H9 (cell line): ENCODE measurements around the gene CAPNS1. TPM values are rescaled to one million over a fixed set of nuclear protein-coding genes. Genes with fewer than 3 reads are reported as not detected.
A peak's percentile ranks its signal among the peaks of the same experiment; 100 is the strongest.
"Not testable (repeated sequence)": the region's sequence is repeated elsewhere in the genome, so short reads cannot be mapped to it uniquely, and the experiment has no call there.

Experiments used
- DNase-seq: peaks from one replicate; pipeline ENCODE4 v3.0.0-alpha.2; 2017
- H2AFZ ChIP-seq: one replicate; pipeline ENCODE4 v1.6.1; 2013; ENCODE audit warnings: mild to moderate bottlenecking, low read length, control low read depth, moderate library complexity
- H2AK5ac ChIP-seq: 2 replicates; pipeline ENCODE4 v1.6.1; 2013; ENCODE audit warnings: low read length, control low read depth, mixed read lengths; ENCODE audit not compliant: insufficient read length
- H2BK120ac ChIP-seq: one replicate; pipeline ENCODE4 v1.6.1; 2013; ENCODE audit warnings: low read depth, mild to moderate bottlenecking, low read length, control low read depth, inconsistent platforms; ENCODE audit not compliant: poor library complexity, severe bottlenecking
- H2BK12ac ChIP-seq: 2 replicates; pipeline ENCODE4 v1.6.1; 2013; ENCODE audit warnings: low read length, control low read depth, mixed read lengths, low read depth; ENCODE audit not compliant: insufficient read length
- H2BK15ac ChIP-seq: 2 replicates; pipeline ENCODE4 v1.6.1; 2013; ENCODE audit warnings: low read depth, low read length, control low read depth
- H2BK20ac ChIP-seq: one replicate; pipeline ENCODE4 v1.6.1; 2013; ENCODE audit warnings: low read depth, mild to moderate bottlenecking, low read length, control low read depth, inconsistent platforms; ENCODE audit not compliant: poor library complexity, severe bottlenecking
- H2BK5ac ChIP-seq: 2 replicates; pipeline ENCODE4 v1.6.1; 2013; ENCODE audit warnings: low read length, control low read depth, mixed read lengths; ENCODE audit not compliant: insufficient read length
- H3K14ac ChIP-seq: 2 replicates; pipeline ENCODE4 v1.6.1; 2013; ENCODE audit warnings: low read length, control low read depth; ENCODE audit not compliant: insufficient read depth
- H3K18ac ChIP-seq: 2 replicates; pipeline ENCODE4 v1.6.1; 2013; ENCODE audit warnings: low read depth, mild to moderate bottlenecking, mixed read lengths, low read length, control low read depth; ENCODE audit not compliant: insufficient read length
- H3K23ac ChIP-seq: 2 replicates; pipeline ENCODE4 v1.6.1; 2013; ENCODE audit warnings: low read length, control low read depth, mixed read lengths, low read depth; ENCODE audit not compliant: insufficient read length
- H3K23me2 ChIP-seq: 2 replicates; pipeline ENCODE4 v1.6.1; 2013; ENCODE audit warnings: low read depth, mild to moderate bottlenecking, mixed read lengths, low read length, control low read depth; ENCODE audit not compliant: insufficient read length, poor library complexity, severe bottlenecking
- H3K27ac ChIP-seq: 2 replicates; pipeline ENCODE4 v1.5.1; 2013; ENCODE audit warnings: low read length, control low read depth, mixed read lengths, low read depth; ENCODE audit not compliant: insufficient read length
- H3K27me3 ChIP-seq: 2 replicates; pipeline ENCODE4 v1.6.1; 2013; ENCODE audit warnings: low read length, control low read depth, inconsistent platforms; ENCODE audit not compliant: insufficient read depth
- H3K4ac ChIP-seq: 2 replicates; pipeline ENCODE4 v1.6.1; 2013; ENCODE audit warnings: low read depth, mild to moderate bottlenecking, control low read depth, inconsistent platforms, low read length, moderate library complexity
- H3K4me1 ChIP-seq: 2 replicates; pipeline ENCODE4 v1.6.1; 2013; ENCODE audit warnings: low read length, control low read depth, inconsistent platforms; ENCODE audit not compliant: insufficient read depth
- H3K4me2 ChIP-seq: 2 replicates; pipeline ENCODE4 v1.6.1; 2013; ENCODE audit warnings: low read length, control low read depth, mixed read lengths; ENCODE audit not compliant: insufficient read length, insufficient read depth
- H3K56ac ChIP-seq: 2 replicates; pipeline ENCODE4 v1.6.1; 2013; ENCODE audit warnings: low read depth, mild to moderate bottlenecking, mixed read lengths, low read length, control low read depth; ENCODE audit not compliant: insufficient read length
- H3K79me1 ChIP-seq: 2 replicates; pipeline ENCODE4 v1.6.1; 2013; ENCODE audit warnings: low read depth, mild to moderate bottlenecking, moderate library complexity, low read length, control low read depth, inconsistent platforms; ENCODE audit not compliant: insufficient read depth, poor library complexity, severe bottlenecking
- H3K79me2 ChIP-seq: 2 replicates; pipeline ENCODE4 v1.6.1; 2013; ENCODE audit warnings: low read length, control low read depth, inconsistent platforms; ENCODE audit not compliant: insufficient read depth
- H3K9ac ChIP-seq: 2 replicates; pipeline ENCODE4 v1.6.1; 2013; ENCODE audit warnings: low read length, control low read depth, mixed read lengths; ENCODE audit not compliant: insufficient read length; ENCODE audit errors: extremely low read depth
- H3K9me3 ChIP-seq: one replicate; pipeline ENCODE4 v1.6.1; 2013; ENCODE audit warnings: low read depth, low read length, inconsistent platforms; ENCODE audit not compliant: control insufficient read depth
- H3T11ph ChIP-seq: one replicate; pipeline ENCODE4 v1.6.1; 2013; ENCODE audit warnings: mild to moderate bottlenecking, low read length, control low read depth, inconsistent platforms
- H4K20me1 ChIP-seq: one replicate; pipeline ENCODE4 v1.6.1; 2013; ENCODE audit not compliant: control insufficient read depth, insufficient read length, insufficient read depth
- H4K5ac ChIP-seq: 2 replicates; pipeline ENCODE4 v1.6.1; 2013; ENCODE audit warnings: low read depth, mild to moderate bottlenecking, mixed read lengths, low read length, control low read depth; ENCODE audit not compliant: insufficient read length
- H4K8ac ChIP-seq: replicated peaks from 2 replicates; pipeline ENCODE4 v1.6.1; 2013; ENCODE audit warnings: low read length, control low read depth, mixed read lengths, low read depth; ENCODE audit not compliant: insufficient read length
- H4K91ac ChIP-seq: 2 replicates; pipeline ENCODE4 v1.6.1; 2013; ENCODE audit warnings: low read depth, mild to moderate bottlenecking, moderate library complexity, mixed read lengths, low read length, control low read depth; ENCODE audit not compliant: insufficient read length
- H3K27ac Mint-ChIP-seq, 3 experiments: 2 replicates in 2 of 3; 3 replicates in 1 of 3; pipeline ENCODE4 v1.8.0; 2020 to 2021; ENCODE audit warnings: mixed read lengths in 3 of 3, mild to moderate bottlenecking in 1 of 3, moderate library complexity in 1 of 3
- H3K27me3 Mint-ChIP-seq: 2 replicates; pipeline ENCODE4 v1.8.0; 2021; ENCODE audit warnings: low read depth, mild to moderate bottlenecking, moderate library complexity, mixed read lengths
- H3K36me3 Mint-ChIP-seq, 3 experiments: 2 replicates in 2 of 3; 3 replicates in 1 of 3; pipeline ENCODE4 v1.8.0; 2020 to 2021; ENCODE audit warnings: low read depth in 3 of 3, mixed read lengths in 3 of 3; ENCODE audit not compliant: insufficient read depth in 1 of 3
- H3K4me1 Mint-ChIP-seq, 2 experiments: 2 replicates each; pipeline ENCODE4 v1.8.0; 2020; ENCODE audit warnings: mixed read lengths in 2 of 2
- H3K4me3 Mint-ChIP-seq, 2 experiments: 2 replicates in 1 of 2; 3 replicates in 1 of 2; pipeline ENCODE4 v1.8.0; 2020 to 2021; ENCODE audit warnings: mild to moderate bottlenecking in 2 of 2, mixed read lengths in 2 of 2, moderate library complexity in 1 of 2
- H3K9me3 Mint-ChIP-seq, 2 experiments: 2 replicates in 1 of 2; 3 replicates in 1 of 2; pipeline ENCODE4 v1.8.0; 2020; ENCODE audit warnings: mild to moderate bottlenecking in 2 of 2, mixed read lengths in 2 of 2, moderate library complexity in 1 of 2
- CTCF ChIP-seq: fragments of 200-600 bp; sonication (generic); conservative IDR thresholded peaks from 3 replicates; pipeline ENCODE4 v1.8.0; 2021; ENCODE audit warnings: antibody characterized with exemption, mild to moderate bottlenecking
- WGBS: extraction: QIAGEN DNeasy Blood & Tissue Kit; methylation state at CpG from one replicate; pipeline ENCODE4 v1.1.7; 2013; ENCODE audit warnings: missing lambda C conversion rate, low lambda C conversion rate, mixed read lengths; ENCODE audit not compliant: insufficient read length; ENCODE audit errors: extremely low coverage; 5-methylcytosine and 5-hydroxymethylcytosine counted together
- total RNA-seq: library from RNA; stranded (reverse); gene quantifications from 2 replicates; pipeline ENCODE4 v1.2.1, GENCODE V29; 2021

Gene CAPNS1
- total RNA-seq, 1 experiment from 2014 or later: 399 TPM

DNA sequence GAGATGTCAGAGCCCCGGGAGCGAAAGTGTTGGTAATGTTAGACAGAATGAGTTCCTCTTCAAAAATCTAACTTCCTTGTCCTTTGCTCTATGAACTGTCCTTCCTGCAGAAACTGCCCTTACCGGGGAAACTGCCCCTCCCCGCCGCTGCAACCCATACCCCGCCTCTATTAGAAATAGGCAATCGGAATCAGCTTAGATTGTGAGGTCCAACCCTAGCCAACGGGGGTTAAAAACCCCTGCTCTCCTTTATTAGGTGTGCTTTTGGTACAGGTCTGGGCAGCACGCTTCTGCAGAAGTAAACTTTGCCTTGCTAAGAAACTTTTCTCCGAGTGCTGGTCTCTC, 11.5 kb upstream of the CAPNS1 start:
- H3K27ac ChIP-seq: peak overlapping the region; percentile 4
- peak; percentile 57 for DNase-seq

DNA sequence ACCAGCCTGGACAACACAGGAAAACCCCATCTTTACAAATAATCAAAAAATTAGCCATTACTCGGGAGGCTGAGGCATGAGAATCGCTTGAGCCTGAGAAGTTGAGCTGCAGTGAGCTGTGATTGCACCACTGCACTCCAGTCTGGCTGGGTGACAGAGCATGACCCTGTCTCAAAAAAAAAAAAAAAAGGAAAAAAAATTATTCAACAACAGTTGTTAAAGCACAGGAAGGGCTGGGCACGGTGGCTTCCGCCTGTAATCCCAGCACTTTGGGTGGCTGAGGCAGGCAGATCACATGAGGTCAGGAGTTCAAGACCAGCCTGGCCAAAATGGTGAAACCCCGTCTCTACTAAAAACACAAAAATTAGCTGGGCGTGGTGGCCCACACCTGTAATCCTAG, 8.6 kb upstream of the CAPNS1 start:
- H3K79me1 ChIP-seq, H3K27me3 Mint-ChIP-seq, H3K79me2 ChIP-seq, H2BK12ac ChIP-seq, H4K20me1 ChIP-seq, H3K9ac ChIP-seq, H4K5ac ChIP-seq, H3K18ac ChIP-seq, H2AK5ac ChIP-seq, H4K8ac ChIP-seq, H3K27ac Mint-ChIP-seq, H3K23me2 ChIP-seq, H3K36me3 Mint-ChIP-seq, DNase-seq, H3K9me3 Mint-ChIP-seq, H3K9me3 ChIP-seq, H2BK15ac ChIP-seq, H3K14ac ChIP-seq, H2BK120ac ChIP-seq, H3K4me1 ChIP-seq, H3K4me2 ChIP-seq, H2AFZ ChIP-seq, H2BK5ac ChIP-seq, H3K56ac ChIP-seq, H3K23ac ChIP-seq, H2BK20ac ChIP-seq, H3K4me3 Mint-ChIP-seq, H3K27me3 ChIP-seq, H4K91ac ChIP-seq, H3K27ac ChIP-seq, H3T11ph ChIP-seq, H3K4ac ChIP-seq: not testable (repeated sequence)
- WGBS: no CpG with 5 or more reads among the region's 6 CpGs
- peaks cover 9 to 11% of the 10 kb centered on the region in 2 experiments for H3K4me1 Mint-ChIP-seq

More for the DNA sequence above, 11.5 kb upstream of the CAPNS1 start:
- H3K36me3 Mint-ChIP-seq: peaks cover 9 to 23% (median 19%) of the 10 kb centered on the region in 3 experiments
- peak overlapping the region; percentile 80 to 91 for H3K4me3 Mint-ChIP-seq
- peaks cover 2% of the 10 kb centered on the region; the same call in 1 of the 2 replicates for H3K27me3 Mint-ChIP-seq
- no peak overlapping the region for H2BK12ac ChIP-seq
- H2BK120ac ChIP-seq: no peak overlapping the region
- H3K4me1 ChIP-seq: no peaks in the 10 kb centered on the region; the same call in 1 of the 2 replicates
- H3T11ph ChIP-seq: no peak overlapping the region
- peak overlapping the region; percentile 57 for H2AFZ ChIP-seq
- no CpG with 5 or more reads among the region's 10 CpGs for WGBS
- no peak overlapping the region for H3K4ac ChIP-seq
- H4K20me1 ChIP-seq: no peaks in the 10 kb centered on the region
- peak overlapping the region; percentile 11 for H3K18ac ChIP-seq
- no peak overlapping the region for H2AK5ac ChIP-seq
- peak overlapping the region; percentile 93 to 96 (median 95) for H3K27ac Mint-ChIP-seq
- H4K91ac ChIP-seq: no peak overlapping the region
- peak overlapping the region; percentile 5 for H3K9ac ChIP-seq
- no peak overlapping the region for H3K23ac ChIP-seq
- H3K79me1 ChIP-seq: no peaks in the 10 kb centered on the region
- no peak overlapping the region for H4K5ac ChIP-seq
- no peaks in the 10 kb centered on the region for H3K9me3 Mint-ChIP-seq
- no peak overlapping the region for H2BK5ac ChIP-seq
- no peak overlapping the region for H2BK15ac ChIP-seq
- H3K56ac ChIP-seq: no peak overlapping the region
- H3K4me1 Mint-ChIP-seq: peaks cover 9 to 11% of the 10 kb centered on the region in 2 experiments
- TF ChIP-seq CTCF: no peak
- H3K79me2 ChIP-seq: no peaks in the 10 kb centered on the region
- H3K9me3 ChIP-seq: no peaks in the 10 kb centered on the region
- H2BK20ac ChIP-seq: no peak overlapping the region
- no peak overlapping the region; the same call in 1 of the 2 replicates for H3K14ac ChIP-seq
- no peaks in the 10 kb centered on the region for H3K27me3 ChIP-seq
- no peak overlapping the region for H4K8ac ChIP-seq
- H3K4me2 ChIP-seq: peak overlapping the region; percentile 79
- H3K23me2 ChIP-seq: peaks cover 4% of the 10 kb centered on the region
